GM18868 (cell line): ENCODE results near the gene DNAJC22.
A peak's percentile ranks its signal among the peaks of the same experiment; 100 is the strongest.

Experiments
- ATAC-seq: cut with Tn5 transposase; IDR thresholded peaks from one replicate; pipeline ENCODE4 v1.9.1; 2021; ENCODE audit warnings: mild to moderate bottlenecking, moderate library complexity; ENCODE audit not compliant: unreplicated experiment

DNAJC22 gene

DNA sequence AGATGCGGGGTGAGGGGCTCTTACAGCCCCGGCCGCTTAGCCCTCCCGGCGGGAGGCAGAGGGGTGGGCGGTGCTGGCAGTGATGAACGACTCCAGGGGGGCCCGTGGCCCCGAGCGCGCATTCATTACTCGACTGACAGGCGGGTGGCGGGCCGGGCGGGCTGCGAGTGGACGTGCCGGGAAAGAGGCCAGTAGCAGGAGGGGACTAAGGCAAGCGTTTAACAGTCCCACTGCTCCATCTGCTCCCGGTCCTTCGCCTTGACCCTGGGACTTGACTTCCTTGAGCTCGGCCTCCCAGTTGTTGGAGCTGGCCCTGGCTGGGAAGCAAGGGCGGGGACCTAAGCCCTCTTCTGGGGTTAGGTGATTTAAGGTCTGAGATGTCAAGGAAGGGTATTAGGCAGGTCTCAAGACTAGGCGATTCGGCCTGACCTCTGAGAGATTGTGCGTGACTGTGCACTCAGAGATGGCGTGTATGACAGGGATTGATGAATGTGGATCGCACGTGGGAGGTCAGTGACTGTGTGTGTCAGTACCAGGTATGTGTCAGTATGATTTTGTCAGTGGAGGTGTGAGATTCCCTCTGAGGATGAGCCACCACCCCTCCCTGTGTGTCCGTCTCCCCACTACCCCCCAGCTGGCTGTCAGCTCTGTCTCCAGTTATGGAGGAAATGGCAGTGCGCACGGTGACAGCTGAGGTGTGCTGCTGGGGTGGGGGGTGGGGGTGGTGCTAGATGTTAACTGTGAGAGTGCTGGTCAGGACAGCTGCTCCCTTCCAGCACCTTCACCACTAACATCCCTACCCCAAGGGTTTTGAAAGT is 3.6 kb upstream of the DNAJC22 start:
- no peak for ATAC-seq

DNA sequence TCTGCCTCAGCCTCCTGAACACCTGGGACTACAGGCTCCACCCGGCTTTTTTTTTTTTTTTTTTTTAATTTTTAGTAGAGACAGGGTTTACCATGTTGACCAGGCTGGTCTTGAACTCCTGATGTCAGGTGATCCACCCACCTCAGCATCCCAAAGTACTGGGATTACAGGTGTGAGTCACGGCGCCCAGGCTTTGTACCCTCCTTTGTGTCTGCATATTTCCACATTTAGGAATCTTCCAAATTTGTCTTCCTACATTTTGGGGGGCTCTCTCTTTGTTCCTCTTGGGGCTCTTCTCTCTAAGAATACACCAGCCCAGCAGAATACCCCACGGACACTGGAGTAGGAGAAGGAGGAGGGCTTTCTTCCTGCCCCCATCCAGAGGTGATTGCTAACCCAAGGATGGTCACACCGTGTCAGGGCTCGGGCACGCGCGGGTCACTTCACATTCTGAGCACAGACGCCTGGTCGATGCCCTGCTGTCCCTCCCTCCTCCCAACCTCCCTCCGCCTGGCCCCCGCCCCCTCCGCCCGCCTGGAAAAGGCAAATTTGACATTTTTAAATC is 2.1 kb upstream of the DNAJC22 start:
- no peak for ATAC-seq

DNA sequence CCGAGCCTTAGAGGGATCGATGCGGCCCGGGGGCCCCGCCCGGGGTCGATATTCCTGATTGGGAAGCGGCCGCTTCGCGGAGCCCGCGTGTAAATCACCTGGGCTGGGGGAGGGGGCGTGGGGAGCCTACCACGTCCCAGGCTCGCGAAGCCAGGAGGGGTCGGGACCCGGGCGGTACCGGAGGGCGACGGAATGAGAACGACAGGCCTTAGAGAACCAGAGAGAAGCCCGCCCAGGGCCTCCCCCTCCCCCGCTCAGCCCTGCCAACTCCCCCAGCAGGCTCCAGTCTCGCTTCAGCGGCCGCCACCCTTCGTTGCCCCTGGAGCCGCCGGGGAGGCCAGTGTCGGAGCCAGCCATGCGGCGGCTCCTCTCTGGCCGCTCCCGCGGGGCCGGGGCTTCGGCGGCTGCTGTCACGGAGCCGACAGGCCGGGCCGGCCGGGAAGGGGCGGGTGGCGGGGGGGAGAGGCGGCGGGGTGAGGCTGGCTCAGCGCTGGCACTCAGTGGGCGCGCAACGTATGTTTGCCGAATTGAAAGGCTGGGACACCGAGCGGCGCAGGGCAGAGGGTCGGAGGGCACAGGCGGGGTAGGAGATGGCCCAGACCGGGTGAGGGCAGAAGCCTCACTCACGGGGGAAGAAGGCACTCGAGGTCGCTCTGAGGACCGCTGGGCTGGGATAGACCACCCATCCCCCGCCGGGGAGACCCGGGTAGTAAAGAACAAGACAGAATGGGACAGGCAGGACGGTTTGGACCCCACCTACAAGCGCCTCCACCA is 1.4 kb upstream of the DNAJC22 start:
- peak; percentile 53 for ATAC-seq

DNA sequence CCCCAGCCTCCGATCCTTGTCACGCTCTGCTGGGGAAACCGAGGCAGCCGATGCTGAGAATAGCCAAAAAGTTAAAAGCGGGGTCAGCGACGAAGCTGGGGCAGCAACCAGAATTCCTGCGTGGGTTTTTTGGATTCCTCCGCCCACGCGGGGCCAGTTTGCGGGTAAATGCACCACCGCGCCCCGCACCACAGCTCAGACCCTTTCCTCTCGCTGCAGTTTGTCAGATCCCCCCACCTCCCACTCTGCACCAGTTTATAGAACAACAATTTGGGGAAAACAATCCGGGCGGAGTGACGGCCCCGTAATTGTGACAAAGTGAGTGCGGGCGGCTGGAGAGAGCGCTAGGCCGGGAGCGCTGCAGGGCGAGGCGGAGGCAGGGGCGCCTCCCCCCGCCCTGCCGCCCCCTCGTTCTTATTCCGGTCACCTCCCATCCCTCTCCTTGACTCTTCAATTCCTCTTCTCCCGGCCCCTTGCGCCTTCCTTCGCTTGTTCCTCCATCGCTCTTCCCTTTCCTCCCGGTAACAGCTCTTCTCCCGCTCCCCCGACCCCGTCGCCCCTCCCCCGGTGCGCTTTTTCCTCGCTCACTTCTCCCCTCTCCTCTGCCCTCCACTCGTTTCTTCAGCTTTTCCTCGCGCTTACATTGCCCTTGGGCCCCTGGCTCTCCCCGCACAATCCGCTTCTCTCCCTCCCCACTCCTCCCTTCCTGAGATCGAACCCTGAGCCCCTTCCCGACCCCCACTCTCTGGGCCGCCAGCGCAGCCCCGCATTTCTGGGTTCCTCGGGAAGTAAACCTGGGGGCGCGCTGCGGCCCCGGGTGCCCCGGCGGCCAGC is 646 bp upstream of the DNAJC22 start:
- ATAC-seq, result no peak

DNA sequence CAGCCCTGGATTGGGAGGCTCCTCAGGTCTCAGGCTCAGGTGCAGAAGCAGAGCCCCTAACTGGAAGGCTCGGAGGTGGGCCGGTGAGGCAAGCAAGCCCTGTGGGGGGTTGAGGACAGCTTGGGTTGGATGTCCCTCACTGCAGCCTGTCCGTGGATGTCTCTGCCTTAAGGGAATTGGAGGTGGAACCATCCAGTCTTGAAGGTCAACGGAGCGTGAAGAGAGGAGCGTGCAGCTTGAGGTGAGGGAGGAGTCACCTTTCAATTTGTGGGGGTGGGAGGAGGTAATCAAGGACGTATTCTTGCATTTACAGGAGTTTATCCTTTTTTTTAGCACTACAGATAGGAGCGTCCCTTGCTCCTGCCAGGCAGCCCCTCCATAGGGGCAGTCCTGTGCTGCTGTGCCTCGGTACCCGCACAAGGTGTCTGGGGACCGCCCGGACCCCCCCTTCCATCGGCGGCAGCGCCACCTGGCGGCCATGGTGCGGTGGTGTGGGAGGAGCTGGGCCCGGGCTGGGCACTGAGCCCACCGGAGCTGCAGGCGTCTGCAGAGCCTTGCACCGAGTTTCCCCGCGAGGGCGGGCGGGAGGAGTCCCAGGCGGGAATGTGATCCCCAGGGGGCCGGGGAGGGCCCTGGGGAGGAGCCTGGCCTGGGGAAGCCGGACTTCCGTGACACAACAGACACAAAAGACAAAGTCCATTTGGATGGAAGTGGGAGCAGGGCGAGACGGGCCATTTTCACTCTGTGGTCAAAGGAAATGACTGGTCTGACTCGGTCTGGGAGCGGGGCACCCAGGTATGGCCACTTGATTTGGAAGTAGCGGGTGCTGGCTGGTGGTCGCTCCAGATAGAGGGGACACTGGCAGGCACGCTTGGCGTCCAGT is 864 bp downstream of the DNAJC22 start:
- ATAC-seq, result peak; percentile 63

DNA sequence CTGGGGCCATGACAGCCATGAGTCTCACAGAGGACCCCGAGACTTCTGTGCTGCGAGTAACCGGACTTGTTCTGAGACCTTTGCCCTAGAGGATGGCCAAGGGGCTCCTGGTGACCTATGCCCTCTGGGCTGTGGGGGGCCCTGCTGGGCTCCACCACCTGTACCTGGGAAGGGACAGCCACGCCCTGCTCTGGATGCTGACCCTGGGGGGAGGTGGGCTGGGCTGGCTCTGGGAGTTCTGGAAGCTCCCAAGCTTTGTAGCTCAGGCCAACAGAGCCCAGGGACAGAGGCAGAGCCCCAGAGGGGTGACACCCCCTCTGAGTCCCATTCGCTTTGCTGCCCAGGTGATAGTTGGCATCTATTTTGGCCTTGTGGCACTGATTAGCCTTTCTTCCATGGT is 2.1 kb downstream of the DNAJC22 start:
- no peak for ATAC-seq

DNA sequence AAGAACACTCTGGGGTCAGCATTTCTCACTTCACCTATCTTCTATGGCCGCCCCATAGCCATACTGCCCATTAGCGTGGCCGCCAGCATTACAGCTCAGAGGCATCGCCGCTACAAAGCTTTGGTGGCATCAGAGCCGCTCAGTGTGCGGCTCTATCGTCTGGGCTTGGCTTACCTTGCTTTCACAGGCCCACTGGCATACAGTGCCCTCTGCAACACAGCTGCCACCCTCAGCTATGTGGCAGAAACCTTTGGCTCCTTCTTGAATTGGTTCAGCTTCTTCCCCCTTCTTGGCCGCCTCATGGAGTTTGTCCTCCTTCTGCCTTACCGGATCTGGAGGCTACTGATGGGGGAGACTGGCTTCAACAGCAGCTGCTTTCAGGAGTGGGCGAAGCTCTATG is 2.6 kb downstream of the DNAJC22 start:
- ATAC-seq, result no peak

DNA sequence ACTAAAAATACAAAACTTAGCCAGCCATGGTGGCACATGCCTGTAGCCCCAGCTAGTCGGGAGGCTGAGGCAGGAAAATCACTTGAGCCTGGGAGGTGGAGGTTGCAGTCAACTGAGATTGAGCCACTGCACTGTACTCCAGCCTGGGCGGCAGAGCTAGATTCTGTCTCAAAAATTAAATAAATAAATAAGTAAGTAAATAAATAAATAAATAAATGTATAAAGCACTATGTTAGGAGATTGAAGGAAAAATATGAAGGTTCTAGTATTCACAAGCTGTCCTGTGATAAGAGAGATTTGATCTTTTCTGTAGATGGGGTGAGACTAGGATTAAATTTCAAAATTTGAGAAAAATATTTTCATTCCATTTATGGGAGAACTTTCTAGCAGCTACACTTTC is 5.7 kb downstream of the DNAJC22 start:
- no peak for ATAC-seq

DNA sequence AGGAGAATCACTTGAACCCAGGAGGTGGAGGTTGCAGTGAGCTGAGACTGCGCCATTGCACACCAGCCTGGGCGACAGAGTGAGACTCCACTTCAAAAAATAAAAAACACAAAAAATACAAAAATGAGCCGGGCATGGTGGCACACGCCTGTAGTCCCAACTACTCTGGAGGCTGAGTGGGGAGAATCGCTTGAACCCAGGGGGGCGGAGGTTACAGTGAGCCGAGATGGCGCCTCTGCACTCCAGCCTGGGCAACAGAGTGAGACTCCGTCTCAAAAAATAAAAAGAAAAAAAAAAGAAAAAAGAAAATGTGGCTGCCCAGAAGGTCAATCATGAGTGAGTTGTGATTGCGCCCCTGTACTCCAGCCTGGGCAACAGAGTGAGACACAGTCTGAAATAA is 9.2 kb downstream of the DNAJC22 start:
- no peak for ATAC-seq

DNA sequence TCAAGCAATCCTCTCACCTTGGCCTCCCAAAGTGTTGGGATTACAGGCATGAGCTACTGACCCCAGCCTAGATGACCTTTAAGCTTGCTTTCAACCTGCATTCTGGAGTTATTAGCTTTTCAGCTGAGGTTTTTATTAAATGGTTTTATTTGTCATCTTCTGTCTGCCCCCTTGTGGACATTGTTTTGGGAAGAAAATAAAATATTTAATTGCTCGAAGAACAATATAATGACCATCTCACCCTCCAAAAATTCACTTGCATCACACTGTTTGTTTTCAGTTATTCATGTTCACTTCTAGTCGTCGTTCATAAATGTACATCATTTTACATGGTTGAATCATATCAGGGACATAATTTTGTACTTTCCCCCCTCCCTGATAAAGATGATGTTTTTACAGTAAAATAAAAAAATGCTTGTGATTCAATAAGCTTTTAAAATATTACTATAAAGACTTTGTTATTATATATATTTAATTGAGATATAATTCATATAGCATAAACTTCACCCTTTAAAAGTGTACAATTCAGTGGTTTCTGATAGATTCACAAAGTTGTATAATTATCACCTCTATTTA is 10.5 kb downstream of the DNAJC22 start:
- ATAC-seq, result no peak

DNA sequence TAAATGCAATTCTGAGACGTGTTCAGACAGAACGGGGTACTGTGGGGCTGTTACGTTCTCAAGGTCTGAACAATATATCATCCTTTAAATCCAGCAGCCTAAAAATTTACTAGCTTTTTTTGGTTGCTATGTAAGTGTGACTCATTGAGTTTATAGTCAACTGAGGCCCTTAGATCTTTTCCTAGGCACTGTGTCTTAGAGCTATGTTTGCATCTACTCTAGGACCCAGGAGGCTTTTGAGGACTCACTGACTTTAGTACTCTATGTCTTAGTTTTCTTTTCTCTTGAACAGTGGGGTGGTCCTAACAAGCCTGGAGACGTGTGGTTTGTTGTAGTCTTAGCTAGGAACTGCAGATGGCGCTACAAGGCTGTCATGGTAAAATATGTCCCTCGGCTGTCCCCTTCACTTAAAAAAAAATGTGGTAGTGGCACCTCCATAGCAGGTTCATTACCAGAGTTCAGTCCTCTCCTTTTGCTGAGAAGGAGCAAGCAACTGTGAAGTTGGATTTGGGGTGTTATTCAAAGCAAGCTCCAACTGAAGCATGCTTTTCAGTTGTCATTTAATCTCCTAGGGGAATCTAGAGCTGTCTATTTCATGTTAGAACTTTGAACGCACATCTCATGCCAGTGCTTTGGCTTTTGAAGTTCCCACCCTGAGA is 11.9 kb downstream of the DNAJC22 start:
- no peak for ATAC-seq

DNA sequence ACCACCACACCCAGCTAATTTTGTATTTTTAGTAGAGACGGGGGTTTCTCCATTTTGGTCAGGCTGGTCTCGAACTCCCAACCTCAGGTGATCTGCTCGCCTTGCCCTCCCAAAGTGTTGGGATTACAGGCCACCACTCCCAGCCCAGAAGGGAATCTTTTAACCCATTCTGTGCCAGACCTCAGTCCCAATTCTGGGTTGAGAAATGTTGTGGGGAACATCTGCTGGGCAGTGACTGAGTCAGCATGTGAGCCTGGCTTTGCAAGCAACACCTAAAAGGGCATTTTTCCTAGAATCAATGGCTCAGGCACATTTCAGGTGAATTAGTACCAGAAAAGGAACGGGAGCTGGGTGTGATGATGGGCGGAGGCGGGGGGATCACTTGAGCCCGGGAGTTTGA is 13.0 kb downstream of the DNAJC22 start:
- ATAC-seq, result no peak

DNA sequence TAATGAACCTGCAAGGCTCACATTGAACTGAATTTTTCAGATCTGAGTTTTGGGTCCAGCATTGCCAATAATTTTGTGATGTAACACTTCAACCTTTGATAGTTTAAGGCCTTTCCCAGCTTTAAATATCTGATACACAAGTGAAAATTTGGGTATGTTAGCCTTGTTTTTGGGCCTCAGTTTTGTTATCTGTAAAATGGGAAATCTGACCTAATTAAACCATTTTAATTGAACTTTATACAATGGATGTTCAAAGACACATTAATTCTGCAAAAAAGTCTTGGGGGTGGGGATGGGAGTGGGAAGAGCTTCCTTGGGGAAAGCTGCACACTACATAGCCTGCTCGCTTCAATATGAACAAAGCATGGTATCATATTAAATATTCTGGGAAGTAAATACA is 15.4 kb downstream of the DNAJC22 start:
- no peak for ATAC-seq

DNA sequence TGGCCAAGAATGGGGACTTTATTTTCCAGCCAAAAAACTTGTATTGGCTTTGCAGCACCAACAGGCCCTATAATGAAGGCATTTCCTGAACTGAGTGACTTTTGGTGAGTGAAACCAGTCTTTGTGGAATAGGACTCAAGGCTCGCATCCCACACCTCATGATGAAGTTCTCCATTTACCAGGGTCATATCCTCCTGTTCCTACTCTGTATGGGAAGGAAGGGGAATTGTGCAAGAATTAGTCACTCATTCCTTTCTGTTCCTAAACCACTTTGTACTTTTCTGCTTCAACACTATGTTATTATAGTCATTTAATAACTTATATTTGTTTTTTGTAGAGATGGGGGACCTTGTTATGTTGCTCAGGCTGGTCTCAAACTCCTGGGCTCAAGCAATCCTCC is 18.3 kb downstream of the DNAJC22 start:
- ATAC-seq, result no peak

DNA sequence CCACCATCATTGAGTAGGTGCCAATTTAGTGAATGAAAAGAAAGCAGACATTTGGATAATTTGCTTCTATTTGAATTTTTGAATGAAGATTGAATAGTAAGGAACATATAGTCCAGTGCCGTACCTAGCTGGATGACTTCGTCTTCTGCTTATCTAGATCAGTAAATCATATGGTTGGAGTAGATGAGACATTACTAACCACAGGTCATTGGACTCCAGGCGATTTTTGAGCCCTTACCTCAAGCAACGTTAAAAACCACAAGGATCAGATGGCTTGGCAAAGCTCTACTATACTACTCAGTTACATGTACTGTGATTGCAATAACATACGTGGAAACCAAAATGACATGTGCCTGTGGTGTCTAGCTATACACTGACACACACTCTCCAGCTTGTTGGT is 18.9 kb downstream of the DNAJC22 start:
- no peak for ATAC-seq

DNA sequence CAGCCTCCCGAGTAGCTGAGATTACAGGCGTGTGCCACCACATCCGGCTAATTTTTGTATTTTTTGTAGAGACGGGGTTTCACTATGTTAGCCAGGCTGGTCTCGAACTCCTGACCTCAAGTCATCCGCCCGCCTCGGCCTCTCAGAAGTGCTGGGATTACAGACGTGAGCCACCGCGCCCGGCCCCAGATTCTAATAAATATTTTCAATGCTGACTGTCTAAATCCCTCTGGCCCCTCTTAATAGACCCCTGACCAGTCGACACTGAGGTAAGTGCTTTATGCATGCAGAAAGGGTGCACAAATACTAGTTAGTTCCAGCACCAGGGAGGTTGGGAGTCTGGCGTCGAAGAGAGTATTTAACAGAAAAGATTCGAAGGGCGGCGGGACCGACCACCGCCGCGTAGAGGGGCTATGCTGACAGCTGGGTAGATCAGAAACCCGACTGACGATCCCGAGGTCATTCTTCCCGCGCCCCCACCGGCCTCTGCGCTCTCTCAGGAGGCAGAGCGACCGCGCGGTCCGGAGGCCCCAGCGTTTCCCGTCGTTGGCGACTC is 19.5 kb downstream of the DNAJC22 start:
- no peak for ATAC-seq

DNA sequence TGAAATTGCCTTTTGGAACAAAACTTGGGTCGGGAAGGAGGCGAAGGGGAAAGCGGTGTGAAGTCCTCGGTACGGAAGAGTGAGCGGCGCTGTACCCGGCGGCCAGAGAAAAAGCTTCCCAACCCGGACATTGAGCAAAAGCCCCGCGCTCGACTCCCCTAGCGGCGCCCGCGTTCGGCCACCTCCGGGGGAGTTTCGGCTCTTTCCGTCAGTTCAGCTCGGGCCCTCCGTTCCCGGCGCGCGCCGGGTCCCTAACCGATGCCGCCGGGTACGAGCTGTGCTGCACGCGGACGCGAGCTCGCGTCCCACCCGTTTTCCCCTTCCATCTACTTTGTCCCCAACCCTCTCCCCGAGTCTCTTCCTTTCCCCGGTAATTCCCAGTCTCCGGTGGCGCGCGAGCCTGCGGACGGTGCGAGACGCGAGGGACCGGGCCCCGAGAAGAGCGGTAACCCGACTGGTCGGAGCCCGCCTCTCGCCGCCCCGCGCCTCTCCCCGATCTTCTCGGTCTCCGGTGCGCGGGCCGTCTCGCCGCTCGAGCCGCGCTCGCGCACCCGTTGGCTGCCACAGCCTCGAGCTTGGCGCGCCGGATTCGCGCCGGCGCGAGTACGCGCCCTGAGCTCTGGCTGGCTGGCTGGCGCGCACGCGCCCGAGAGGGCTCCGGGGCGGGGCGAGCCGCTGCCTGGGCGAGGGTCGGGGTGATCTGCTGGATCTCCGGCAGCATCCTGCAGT is 20.1 kb downstream of the DNAJC22 start:
- ATAC-seq, result peak; percentile 66
